ENCODE measurements around the gene C13orf46.

Gene C13orf46

DNA sequence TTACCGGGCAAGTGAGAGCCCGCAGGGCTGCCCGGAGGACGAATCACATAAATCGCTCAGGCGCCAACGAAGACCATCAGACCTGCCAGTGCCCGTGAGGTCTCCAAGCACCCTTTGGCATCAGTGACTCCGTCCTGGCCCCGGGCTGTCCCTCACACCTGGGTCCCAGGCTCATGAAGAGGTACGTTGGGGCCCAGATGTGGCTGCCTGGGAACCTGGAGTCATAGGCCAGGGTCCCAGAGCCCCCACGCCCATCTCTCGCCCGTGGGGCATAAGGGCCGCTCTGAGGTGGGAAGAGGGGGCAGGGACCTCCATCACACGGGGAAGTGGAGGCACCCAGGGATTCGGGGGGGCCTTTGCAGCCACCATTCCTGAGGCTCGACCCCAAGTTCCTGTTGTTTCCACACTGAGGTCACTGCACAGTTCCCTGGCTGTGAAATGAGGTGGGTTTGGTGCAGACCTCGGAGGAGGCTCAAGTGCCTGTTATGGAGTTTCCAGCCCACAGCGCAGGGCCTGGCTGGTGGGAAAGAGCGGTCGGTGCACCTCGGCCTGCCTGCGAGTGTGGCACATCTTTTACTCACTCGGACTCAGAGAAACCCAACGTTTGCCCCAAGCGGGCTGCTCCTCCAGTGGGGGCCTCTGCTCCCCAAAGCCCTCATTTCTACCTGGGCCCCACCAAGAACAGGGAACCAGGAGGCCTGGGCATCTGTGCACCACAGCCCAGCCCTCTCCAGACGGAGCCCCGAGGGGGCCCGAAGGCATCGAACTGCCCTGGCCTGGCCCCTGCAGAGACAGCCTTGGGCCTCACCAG lies 35.9 kb upstream of the C13orf46 start:
- DNase-seq: no peak

DNA sequence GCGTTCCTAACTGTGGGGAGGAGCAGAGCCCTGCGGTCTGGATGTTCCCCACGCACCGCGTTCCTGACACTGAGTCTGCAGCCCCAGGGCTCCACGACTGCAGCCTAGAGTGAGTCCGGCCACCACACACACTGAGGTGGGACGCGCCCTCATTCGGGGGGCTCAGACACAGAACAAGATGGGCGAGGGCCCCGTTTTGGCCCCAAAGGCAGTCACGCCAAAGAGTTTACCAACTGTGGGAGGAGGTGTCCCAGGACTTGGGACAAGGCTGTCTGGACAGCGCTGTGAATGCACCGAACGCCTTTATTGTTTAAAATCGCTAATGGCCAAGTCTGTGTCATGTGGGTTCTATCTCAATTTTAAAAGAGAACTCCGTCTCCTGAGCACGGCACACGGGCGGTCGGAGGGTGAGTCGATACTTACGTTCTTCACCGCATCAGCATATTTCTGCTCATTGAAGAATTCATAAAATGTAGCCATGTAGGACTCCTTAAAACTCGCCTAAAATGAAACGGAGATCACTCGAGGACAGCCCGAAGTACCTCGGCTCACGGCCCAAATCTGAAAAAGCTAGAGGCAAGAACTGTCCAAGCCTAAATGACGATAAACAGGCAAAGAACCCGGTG lies 35.2 kb upstream of the C13orf46 start:
- DNase-seq: no peak

GRCh38 chr13:114007566-114007965 lies 33.7 kb upstream of the C13orf46 start:
- DNase-seq: no peak

- DNase-seq: no peak
Observed at GRCh38 chr13:114005206-114005724, 31.4 kb upstream of the C13orf46 start.

- no peak for DNase-seq
Observed at GRCh38 chr13:114004420-114005205, 30.7 kb upstream of the C13orf46 start.

DNA sequence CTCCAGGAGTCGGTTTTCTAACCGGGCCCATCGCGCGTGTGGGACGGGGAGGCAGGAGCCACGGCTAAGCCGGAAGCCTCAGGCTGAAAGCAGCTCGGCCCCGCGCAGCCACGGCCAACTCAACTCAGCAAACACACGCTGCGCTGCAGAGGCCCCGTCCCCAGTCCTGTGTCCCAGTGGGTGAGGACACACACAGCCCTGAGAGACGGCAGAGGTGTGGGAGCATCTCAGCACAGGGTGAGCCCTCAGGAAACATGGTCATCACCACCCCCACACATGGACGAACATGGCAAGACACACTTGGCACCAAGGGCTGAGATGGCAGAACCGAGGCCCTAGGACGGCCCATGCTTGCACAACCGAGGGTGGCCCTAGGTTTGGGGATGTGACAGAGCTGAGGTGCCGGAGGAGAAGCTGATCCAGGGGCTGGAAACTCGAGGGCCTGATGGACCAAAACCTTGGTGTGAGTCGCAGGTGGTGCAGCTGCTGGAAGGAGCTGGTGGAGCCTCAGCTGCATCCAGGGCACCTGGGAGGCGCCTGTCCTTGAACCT lies 29.0 kb upstream of the C13orf46 start:
- no peak for DNase-seq

DNA sequence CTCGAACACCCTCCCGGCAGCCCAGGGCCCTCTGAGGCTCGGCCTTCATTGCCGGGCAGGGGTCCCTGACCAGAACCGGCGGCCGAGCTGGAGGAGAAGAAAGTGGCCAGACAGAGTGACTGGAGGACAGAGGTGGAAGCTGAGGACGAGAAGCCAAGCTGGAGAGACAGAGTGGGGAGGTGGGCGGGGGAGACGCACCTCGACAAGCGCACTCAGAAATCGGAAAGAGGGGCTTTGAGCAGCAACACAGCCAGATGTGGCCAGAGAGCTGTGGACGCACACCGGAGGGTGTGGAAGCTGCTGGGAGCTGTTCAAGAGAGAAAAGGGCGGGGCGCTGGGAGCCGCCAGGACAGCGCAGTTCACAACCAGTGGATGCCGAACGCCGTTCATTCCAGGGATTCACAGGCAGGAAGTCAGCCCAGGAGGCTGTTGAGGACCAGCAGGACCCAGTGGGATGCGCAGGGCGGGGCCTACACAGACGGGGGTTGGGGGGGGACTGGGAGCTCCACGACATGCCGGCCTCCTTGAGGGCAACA lies 28.2 kb upstream of the C13orf46 start:
- no peak for DNase-seq

GRCh38 chr13:114001331-114002008 lies 27.6 kb upstream of the C13orf46 start:
- DNase-seq: no peak

- DNase-seq: no peak
Observed at GRCh38 chr13:114000151-114001040, 26.5 kb upstream of the C13orf46 start.

DNA sequence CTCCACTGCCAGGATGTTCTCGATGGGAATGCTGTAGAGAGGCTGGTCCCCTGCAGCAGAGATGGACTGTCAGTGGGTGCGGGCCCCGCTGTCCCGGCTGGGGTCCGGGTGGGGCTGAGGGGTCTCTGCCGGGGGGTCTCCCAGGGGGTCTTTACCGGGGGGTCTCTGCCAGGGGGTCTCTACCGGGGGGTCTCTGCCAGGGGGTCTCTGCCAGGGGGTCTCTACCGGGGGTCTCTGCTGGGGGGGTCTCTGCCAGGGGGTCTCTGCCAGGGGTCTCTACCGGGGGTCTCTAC lies 25.7 kb upstream of the C13orf46 start:
- DNase-seq: no peak

- no peak for DNase-seq
Observed at GRCh38 chr13:113998781-113999617, 25.1 kb upstream of the C13orf46 start.

- no peak for DNase-seq
Observed at GRCh38 chr13:113997845-113998751, 24.2 kb upstream of the C13orf46 start.

- DNase-seq: no peak
Observed at GRCh38 chr13:113996912-113997745, 23.3 kb upstream of the C13orf46 start.

GRCh38 chr13:113996081-113996911 lies 22.4 kb upstream of the C13orf46 start:
- no peak for DNase-seq

- no peak for DNase-seq
Observed at GRCh38 chr13:113995051-113995601, 21.2 kb upstream of the C13orf46 start.

DNA sequence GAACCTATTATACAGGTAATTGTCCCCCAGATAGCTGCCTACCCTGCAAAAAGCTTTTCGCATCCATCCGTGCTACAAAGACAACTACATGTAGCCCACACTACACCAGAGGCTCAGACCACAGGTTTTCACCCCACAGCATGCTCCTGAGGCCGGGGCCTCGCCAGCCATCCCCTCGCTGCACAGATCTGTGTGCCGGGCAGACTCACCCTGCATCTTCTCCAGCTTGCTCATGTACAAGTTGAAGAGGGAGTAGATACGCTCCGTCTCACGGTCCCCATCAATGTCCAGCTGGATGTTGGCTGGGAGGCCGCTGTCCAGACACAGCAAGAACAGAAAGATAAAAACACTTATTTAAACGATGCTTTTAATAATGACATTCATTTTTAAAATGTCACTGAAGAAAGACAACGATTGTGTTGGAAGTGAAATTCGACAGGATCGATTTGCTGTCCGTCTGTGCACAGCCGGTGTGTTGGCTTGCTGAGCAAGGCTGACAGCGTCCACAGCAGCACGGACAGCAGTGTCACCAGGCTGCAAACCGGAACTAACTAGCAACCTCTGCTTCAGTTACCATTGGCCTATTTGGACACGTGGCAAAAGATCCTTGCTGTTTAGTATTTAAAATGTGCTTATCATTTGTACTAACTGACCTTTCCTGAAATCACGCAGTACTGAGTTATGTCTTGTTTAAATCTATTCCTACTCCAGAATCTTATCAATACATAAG lies 18.6 kb upstream of the C13orf46 start:
- DNase-seq: no peak
